GM15510 (cell line): ENCODE data around the gene SAE1.
A peak's percentile ranks its signal among the peaks of the same experiment; 100 is the strongest.

Source experiments
- POLR2A ChIP-seq: IDR thresholded peaks from 3 replicates; pipeline ENCODE4 v1.6.1; 2011; ENCODE audit warnings: borderline replicate concordance; ENCODE audit not compliant: insufficient read length; ENCODE audit errors: extremely low read depth

Gene SAE1

DNA sequence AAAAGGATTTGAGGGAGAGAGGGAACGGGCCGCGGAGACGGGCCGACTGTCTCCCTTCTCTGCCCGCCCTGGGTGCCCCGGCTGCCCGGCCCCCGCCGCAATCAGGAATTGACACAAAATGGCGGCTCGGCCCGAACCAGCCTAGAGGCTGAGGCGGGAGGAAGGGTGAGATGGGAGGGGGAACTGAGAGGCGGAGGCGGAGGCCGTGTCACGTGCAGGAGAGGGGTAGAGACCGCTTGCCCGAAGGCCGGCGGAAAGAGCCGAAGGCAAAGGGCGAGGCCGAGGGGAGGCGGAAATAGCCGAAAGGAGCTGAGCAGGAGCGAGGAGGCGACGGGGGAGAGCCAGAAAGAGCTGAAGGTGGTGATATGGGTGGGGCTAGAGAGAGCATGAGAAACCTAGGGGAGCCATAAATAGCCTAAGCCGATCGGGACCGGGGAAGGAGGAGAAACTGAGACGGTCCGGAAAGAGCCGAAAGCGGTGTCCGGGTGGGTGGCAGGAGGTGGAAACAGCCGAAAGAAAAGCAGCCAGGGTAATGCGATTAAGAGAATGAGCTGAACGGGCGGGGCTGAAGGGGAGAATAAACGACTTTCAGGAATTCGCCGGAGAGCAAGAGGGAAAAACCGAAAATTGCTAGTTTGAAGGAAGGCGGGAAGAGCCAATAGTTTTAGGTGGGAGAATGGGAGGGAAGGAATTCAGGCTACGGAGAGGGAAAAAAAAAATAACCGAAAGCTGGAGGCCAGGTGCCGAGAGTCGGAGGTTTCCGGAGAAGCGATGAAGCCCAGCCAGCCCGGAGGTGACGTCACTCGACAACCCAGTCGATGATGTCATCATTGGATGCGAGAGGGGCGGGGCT is 17.4 kb upstream of the SAE1 start, which contains the start of gene ZC3H4:
Gene ZC3H4, minus strand, starts transcription at position 780 of the 853 bp plus-strand sequence. CDS start 1,192 bp downstream, outside the sequence.
- TF ChIP-seq POLR2A = peak; percentile 77

GRCh38 chr19:47113850-47114651 is 16.6 kb upstream of the SAE1 start:
- TF ChIP-seq POLR2A = no peak

DNA sequence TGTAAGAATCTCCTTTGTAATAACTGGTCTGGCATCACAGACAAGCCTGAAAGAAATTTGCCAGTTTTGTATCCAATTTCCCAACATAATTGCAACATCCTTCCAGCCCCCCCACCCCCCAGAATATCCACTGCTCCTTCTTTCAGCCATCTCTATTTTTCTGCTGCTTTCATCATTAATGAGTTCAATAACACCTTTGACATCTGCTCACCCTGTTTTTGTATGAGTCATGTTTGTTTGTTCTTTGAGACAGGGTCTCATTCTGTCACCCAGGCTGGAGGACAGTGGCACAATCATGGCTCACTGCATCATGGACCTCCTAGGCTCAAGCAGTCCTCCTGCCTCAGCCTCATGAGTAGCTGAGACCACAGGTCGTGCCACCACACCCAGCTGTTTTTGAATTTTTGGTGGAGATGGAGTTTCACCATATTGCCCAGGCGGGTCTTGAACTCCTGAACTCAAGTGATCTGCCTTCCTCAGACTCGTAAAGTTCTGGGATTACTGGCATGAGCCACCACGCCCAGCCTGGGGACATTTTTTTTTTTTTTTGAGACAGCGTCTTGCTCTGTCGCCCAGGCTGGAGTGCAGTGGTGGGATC is 10.1 kb upstream of the SAE1 start:
- no peak for TF ChIP-seq POLR2A

GRCh38 chr19:47122359-47123335 is 8.0 kb upstream of the SAE1 start:
- no peak for TF ChIP-seq POLR2A

- TF ChIP-seq POLR2A = no peak
These were observed 7.2 kb upstream of the SAE1 start for GRCh38 chr19:47123406-47123805.

DNA sequence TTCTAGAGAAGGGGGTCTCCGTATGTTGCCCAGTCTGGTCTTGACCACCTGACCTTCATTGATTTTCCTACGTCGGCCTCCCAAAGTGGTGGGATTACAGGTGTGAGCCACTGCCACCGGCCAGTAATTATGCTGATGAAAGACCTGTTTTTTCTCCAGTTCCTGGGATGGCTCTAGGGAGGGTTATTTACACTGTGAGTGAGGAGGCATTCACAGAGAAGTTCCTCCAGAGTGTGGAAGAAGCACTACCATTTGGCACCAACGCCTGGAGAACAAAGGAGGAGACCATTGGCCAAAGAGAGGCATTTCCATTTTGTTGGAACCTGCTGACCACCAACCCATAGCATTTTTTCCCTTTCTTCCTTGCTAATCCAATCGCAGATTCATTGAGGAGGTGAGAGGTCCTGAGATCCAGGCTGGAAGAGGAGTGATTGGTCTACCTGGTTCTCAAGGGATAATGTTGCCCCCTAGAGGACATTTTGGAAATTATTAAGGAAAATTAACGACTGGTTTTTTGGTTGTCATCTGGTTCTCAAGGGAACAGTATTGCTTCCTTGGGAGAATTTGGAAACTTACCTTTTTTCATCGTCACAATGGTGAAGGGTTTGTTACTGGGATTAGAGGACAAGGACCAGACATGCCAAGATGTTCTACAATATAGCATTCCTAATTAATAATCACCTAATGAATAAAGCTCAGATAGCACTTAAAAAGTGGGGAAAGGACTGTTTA is 5.5 kb upstream of the SAE1 start:
- TF ChIP-seq POLR2A = no peak

DNA sequence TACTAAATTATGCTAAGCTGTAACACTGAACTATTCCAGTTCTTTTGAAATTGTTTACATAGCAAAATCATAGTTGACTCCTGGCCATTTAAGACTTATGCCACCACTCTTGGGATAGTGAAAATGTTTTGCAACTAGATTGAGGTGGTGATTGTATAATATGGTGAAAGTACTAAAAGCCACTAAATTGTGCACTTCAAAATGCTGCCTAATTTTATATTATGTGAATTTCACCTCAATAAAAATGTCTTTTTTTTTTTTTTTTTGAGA is 5.0 kb upstream of the SAE1 start:
- no peak for TF ChIP-seq POLR2A

- TF ChIP-seq POLR2A = no peak
These were observed 1.1 kb upstream of the SAE1 start for GRCh38 chr19:47129579-47129978.

DNA sequence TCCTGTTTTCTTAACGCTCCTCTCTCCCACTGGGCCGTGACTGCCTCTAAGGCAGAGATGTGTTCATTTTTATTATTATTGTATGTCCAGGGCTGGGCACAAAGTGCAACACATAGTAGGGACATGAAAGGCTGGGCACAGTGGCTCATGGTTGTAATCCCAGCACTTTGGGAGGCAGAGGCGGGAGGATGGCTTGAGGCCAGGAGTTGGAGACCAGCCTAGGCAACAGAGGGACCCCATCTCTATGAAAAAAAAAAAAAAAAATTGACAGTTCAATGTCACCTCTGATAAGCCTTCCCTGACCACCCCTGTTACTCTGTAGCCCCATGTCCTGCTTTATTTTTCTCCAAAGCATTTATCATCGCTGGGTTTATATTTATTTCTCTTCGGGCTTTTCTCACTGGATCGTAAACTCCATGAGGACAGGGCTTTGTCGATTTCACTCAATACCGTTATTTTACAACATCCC is 481 bp upstream of the SAE1 start:
- TF ChIP-seq POLR2A = no peak

- no peak for TF ChIP-seq POLR2A
These were observed 1.7 kb downstream of the SAE1 start for GRCh38 chr19:47132194-47132852.

- no peak for TF ChIP-seq POLR2A
These were observed 2.4 kb downstream of the SAE1 start for GRCh38 chr19:47133021-47133471.

GRCh38 chr19:47134545-47134944 is 3.9 kb downstream of the SAE1 start:
- no peak for TF ChIP-seq POLR2A

DNA sequence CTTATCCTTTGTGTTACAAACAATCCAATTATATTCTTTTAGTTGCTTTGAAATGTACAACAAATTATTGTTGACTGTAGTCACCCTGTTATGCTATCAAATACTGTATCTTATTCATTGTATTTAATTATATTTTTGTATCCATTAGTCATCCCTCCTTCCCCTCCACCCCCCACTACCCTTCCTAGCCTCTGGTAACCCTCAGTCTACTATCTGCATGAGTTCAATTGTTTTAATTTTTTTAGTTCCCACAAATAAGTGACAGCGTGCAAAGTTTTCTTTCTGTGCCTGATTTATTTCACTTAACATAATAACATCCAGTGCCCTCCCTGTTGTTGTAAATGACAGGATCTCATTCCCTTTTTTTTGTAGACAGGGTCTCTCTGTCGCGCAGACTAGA is 4.5 kb downstream of the SAE1 start:
- no peak for TF ChIP-seq POLR2A
